ENCODE data around the gene CHRM1. TPM values are rescaled to one million over a fixed set of nuclear protein-coding genes. Genes with fewer than 3 reads are reported as not detected.

The CHRM1 gene
- total RNA-seq, 1 experiment from 2014 or later: not detected

- Histone ChIP-seq H3K56ac (ENCODE audit: insufficient read length, low read depth, low read length) (no peak overlapping the region), H3K27ac (ENCODE audit: insufficient read length, low read depth, low read length) (no peak overlapping the region), H3K14ac (ENCODE audit: insufficient read depth, low read length) (no peak overlapping the region), H4K8ac (replicated peaks; ENCODE audit: insufficient read length, low read depth, low read length) (no peak overlapping the region), H3K9ac (ENCODE audit: extremely low read depth, insufficient read length, low read length) (no peak overlapping the region), H2BK15ac (ENCODE audit: low read depth, low read length) (no peak overlapping the region), H3K23me2 (ENCODE audit: insufficient read length, low read depth, low read length, poor library complexity, severe bottlenecking) (no peaks in the 10 kb centered on the region), H4K5ac (ENCODE audit: insufficient read length, low read depth, low read length) (no peak overlapping the region), H3K18ac (ENCODE audit: insufficient read length, low read depth, low read length) (no peak overlapping the region), H2BK5ac (ENCODE audit: insufficient read length, low read length) (no peak overlapping the region), H4K91ac (ENCODE audit: insufficient read length, low read depth, low read length) (no peak overlapping the region), H2AFZ (ENCODE audit: low read length) (no peak overlapping the region), H2BK20ac (ENCODE audit: low read depth, low read length, poor library complexity, severe bottlenecking) (no peak overlapping the region), H3K79me1 (ENCODE audit: insufficient read depth, low read depth, low read length, poor library complexity, severe bottlenecking) (no peaks in the 10 kb centered on the region), H2BK12ac (ENCODE audit: insufficient read length, low read depth, low read length) (no peak overlapping the region), H4K20me1 (ENCODE audit: control insufficient read depth, insufficient read depth, insufficient read length) (no peaks in the 10 kb centered on the region), H3K4ac (ENCODE audit: low read depth, low read length) (no peak overlapping the region), H3K4me1 (ENCODE audit: insufficient read depth, low read length) (no peaks in the 10 kb centered on the region), H3K27me3 (ENCODE audit: insufficient read depth, low read length) (no peaks in the 10 kb centered on the region), H3K79me2 (ENCODE audit: insufficient read depth, low read length) (no peaks in the 10 kb centered on the region), H3K9me3 (ENCODE audit: control insufficient read depth, low read depth, low read length) (no peaks in the 10 kb centered on the region), H2AK5ac (ENCODE audit: insufficient read length, low read length) (no peak overlapping the region), H3K23ac (ENCODE audit: insufficient read length, low read depth, low read length) (no peak overlapping the region), H2BK120ac (ENCODE audit: low read depth, low read length, poor library complexity, severe bottlenecking) (no peak overlapping the region), H3T11ph (ENCODE audit: low read length) (no peak overlapping the region), H3K4me2 (ENCODE audit: insufficient read depth, insufficient read length, low read length) (no peak overlapping the region)
- no peak for TF ChIP-seq CTCF (conservative IDR thresholded peaks at IDR 0.05)
- no peak overlapping the region for H3K4me3 Mint-ChIP-seq
- H3K27ac Mint-ChIP-seq: no peak overlapping the region; a peak in 1 of 7 replicates
- DNase-seq: no peak
- peaks cover 8 to 9% of the 10 kb centered on the region in 2 experiments for H3K4me1 Mint-ChIP-seq
- H3K27me3 Mint-ChIP-seq (ENCODE audit: low read depth): peaks cover 9% of the 10 kb centered on the region
- H3K9me3 Mint-ChIP-seq: no peaks in the 10 kb centered on the region; a peak in 1 of 5 replicates
- WGBS (ENCODE audit: extremely low coverage, insufficient read length, low lambda C conversion rate): no CpG with 5 or more reads among the region's 4 CpGs
- no peaks in the 10 kb centered on the region; a peak in 1 of 7 replicates for H3K36me3 Mint-ChIP-seq (ENCODE audit: insufficient read depth in 1 of 3, low read depth in 3 of 3)
Measured at GRCh38 chr11:62953811-62954210, 32.6 kb upstream of the CHRM1 start.
